PFSK-1 (cell line): ENCODE data around the gene CNTNAP2.

Experiments
- FOXP2 ChIP-seq: optimal IDR thresholded peaks from 2 replicates; pipeline ENCODE3; 2011; ENCODE audit warnings: borderline replicate concordance, control low read depth, inconsistent platforms; ENCODE audit not compliant: insufficient read depth; ENCODE audit errors: extremely low read length, extremely low read depth
- POLR2AphosphoS5 ChIP-seq: IDR thresholded peaks from 2 replicates; pipeline ENCODE4 v1.6.1; 2012; ENCODE audit warnings: low read depth, mild to moderate bottlenecking, control low read depth, low read length, moderate library complexity
- SIN3A ChIP-seq: IDR thresholded peaks from 2 replicates; pipeline ENCODE4 v1.6.1; 2012; ENCODE audit warnings: mild to moderate bottlenecking, low read length, moderate library complexity, borderline replicate concordance; ENCODE audit not compliant: insufficient read depth
- TAF1 ChIP-seq: IDR thresholded peaks from 2 replicates; pipeline ENCODE4 v1.6.1; 2012; ENCODE audit warnings: low read length, control low read depth, borderline replicate concordance; ENCODE audit not compliant: insufficient read depth
- TF ChIP-seq, protein P1 (sequence below), 2 experiments: IDR thresholded peaks; 2 replicates each; pipeline versions ENCODE4 v1.6.1 to v1.8.0; 2011 to 2012; ENCODE audit warnings: low read depth in 2 of 2, low read length in 2 of 2, control low read depth in 1 of 2, inconsistent platforms in 1 of 2, mild to moderate bottlenecking in 1 of 2, moderate library complexity in 1 of 2; ENCODE audit not compliant: insufficient read depth in 1 of 2

GRCh38 chr7:146960773-146961391 lies 844.3 kb downstream of the CNTNAP2 start:
- no peak for TF ChIP-seq POLR2AphosphoS5
- no peak for TF ChIP-seq TAF1
- TF ChIP-seq, protein P1, sequence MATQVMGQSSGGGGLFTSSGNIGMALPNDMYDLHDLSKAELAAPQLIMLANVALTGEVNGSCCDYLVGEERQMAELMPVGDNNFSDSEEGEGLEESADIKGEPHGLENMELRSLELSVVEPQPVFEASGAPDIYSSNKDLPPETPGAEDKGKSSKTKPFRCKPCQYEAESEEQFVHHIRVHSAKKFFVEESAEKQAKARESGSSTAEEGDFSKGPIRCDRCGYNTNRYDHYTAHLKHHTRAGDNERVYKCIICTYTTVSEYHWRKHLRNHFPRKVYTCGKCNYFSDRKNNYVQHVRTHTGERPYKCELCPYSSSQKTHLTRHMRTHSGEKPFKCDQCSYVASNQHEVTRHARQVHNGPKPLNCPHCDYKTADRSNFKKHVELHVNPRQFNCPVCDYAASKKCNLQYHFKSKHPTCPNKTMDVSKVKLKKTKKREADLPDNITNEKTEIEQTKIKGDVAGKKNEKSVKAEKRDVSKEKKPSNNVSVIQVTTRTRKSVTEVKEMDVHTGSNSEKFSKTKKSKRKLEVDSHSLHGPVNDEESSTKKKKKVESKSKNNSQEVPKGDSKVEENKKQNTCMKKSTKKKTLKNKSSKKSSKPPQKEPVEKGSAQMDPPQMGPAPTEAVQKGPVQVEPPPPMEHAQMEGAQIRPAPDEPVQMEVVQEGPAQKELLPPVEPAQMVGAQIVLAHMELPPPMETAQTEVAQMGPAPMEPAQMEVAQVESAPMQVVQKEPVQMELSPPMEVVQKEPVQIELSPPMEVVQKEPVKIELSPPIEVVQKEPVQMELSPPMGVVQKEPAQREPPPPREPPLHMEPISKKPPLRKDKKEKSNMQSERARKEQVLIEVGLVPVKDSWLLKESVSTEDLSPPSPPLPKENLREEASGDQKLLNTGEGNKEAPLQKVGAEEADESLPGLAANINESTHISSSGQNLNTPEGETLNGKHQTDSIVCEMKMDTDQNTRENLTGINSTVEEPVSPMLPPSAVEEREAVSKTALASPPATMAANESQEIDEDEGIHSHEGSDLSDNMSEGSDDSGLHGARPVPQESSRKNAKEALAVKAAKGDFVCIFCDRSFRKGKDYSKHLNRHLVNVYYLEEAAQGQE (IDR thresholded peaks at IDR 0.05; ENCODE audit: insufficient read depth in 1 of 2, low read depth in 2 of 2, low read length in 2 of 2), result no peak
- TF ChIP-seq SIN3A, result no peak
- no peak for TF ChIP-seq FOXP2
